ENCODE results near the gene OBP2A.

Gene OBP2A

GRCh38 chr9:135579356-135579755, 33.4 kb downstream of the OBP2A start:
- DNase-seq, result no peak
- TF ChIP-seq GATA1 (IDR thresholded peaks at IDR 0.05; ENCODE audit: low read depth, low read length) (no peak), POLR2A (IDR thresholded peaks at IDR 0.05; ENCODE audit: low read length) (no peak)

- no peak for DNase-seq
- TF ChIP-seq GATA1 (IDR thresholded peaks at IDR 0.05; ENCODE audit: low read depth, low read length), result no peak
- no peak for TF ChIP-seq POLR2A (IDR thresholded peaks at IDR 0.05; ENCODE audit: low read length)
Observed at GRCh38 chr9:135579889-135580660, 34.1 kb downstream of the OBP2A start.

GRCh38 chr9:135580664-135581380, 34.9 kb downstream of the OBP2A start:
- DNase-seq, result no peak

GRCh38 chr9:135581636-135582426, 35.9 kb downstream of the OBP2A start:
- TF ChIP-seq POLR2A (IDR thresholded peaks at IDR 0.05; ENCODE audit: low read length) (no peak), GATA1 (IDR thresholded peaks at IDR 0.05; ENCODE audit: low read depth, low read length) (no peak)
- DNase-seq, result no peak

More at GRCh38 chr9:135580664-135581380, 34.9 kb downstream of the OBP2A start:
- TF ChIP-seq GATA1 (IDR thresholded peaks at IDR 0.05; ENCODE audit: low read depth, low read length) (no peak), POLR2A (IDR thresholded peaks at IDR 0.05; ENCODE audit: low read length) (no peak)

- TF ChIP-seq GATA1 (IDR thresholded peaks at IDR 0.05; ENCODE audit: low read depth, low read length), result no peak
- no peak for TF ChIP-seq POLR2A (IDR thresholded peaks at IDR 0.05; ENCODE audit: low read length)
- no peak for DNase-seq
Observed at GRCh38 chr9:135582541-135582940, 36.6 kb downstream of the OBP2A start.

GRCh38 chr9:135582966-135583687, 37.2 kb downstream of the OBP2A start:
- no peak for DNase-seq
- TF ChIP-seq POLR2A (IDR thresholded peaks at IDR 0.05; ENCODE audit: low read length) (no peak), GATA1 (IDR thresholded peaks at IDR 0.05; ENCODE audit: low read depth, low read length) (no peak)

GRCh38 chr9:135583688-135584011, 37.7 kb downstream of the OBP2A start:
- no peak for DNase-seq
- TF ChIP-seq GATA1 (IDR thresholded peaks at IDR 0.05; ENCODE audit: low read depth, low read length) (no peak), POLR2A (IDR thresholded peaks at IDR 0.05; ENCODE audit: low read length) (no peak)

- DNase-seq, result no peak
- TF ChIP-seq GATA1 (IDR thresholded peaks at IDR 0.05; ENCODE audit: low read depth, low read length) (no peak), POLR2A (IDR thresholded peaks at IDR 0.05; ENCODE audit: low read length) (no peak)
Observed at GRCh38 chr9:135584371-135584770, 38.4 kb downstream of the OBP2A start.

- TF ChIP-seq POLR2A (IDR thresholded peaks at IDR 0.05; ENCODE audit: low read length) (no peak), GATA1 (IDR thresholded peaks at IDR 0.05; ENCODE audit: low read depth, low read length) (no peak)
- no peak for DNase-seq
Observed at GRCh38 chr9:135584934-135585333, 39.0 kb downstream of the OBP2A start.

GRCh38 chr9:135586601-135587109, 40.7 kb downstream of the OBP2A start:
- DNase-seq, result no peak

GRCh38 chr9:135587658-135588057, 41.7 kb downstream of the OBP2A start:
- TF ChIP-seq GATA1 (IDR thresholded peaks at IDR 0.05; ENCODE audit: low read depth, low read length), result no peak
- no peak for TF ChIP-seq POLR2A (IDR thresholded peaks at IDR 0.05; ENCODE audit: low read length)
- DNase-seq, result no peak

More at GRCh38 chr9:135586601-135587109, 40.7 kb downstream of the OBP2A start:
- TF ChIP-seq GATA1 (IDR thresholded peaks at IDR 0.05; ENCODE audit: low read depth, low read length) (no peak), POLR2A (IDR thresholded peaks at IDR 0.05; ENCODE audit: low read length) (no peak)

GRCh38 chr9:135588371-135588770, 42.4 kb downstream of the OBP2A start:
- DNase-seq, result no peak
- TF ChIP-seq GATA1 (IDR thresholded peaks at IDR 0.05; ENCODE audit: low read depth, low read length) (no peak), POLR2A (IDR thresholded peaks at IDR 0.05; ENCODE audit: low read length) (no peak)

- TF ChIP-seq GATA1 (IDR thresholded peaks at IDR 0.05; ENCODE audit: low read depth, low read length) (no peak), POLR2A (IDR thresholded peaks at IDR 0.05; ENCODE audit: low read length) (no peak)
- no peak for DNase-seq
Observed at GRCh38 chr9:135588886-135589595, 43.1 kb downstream of the OBP2A start.

Data from erythroblast (primary cell).